HG03439 (cell line): Measurements from ENCODE around the gene FAM32A.

Experiments used
- ATAC-seq: cut with Tn5 transposase; IDR thresholded peaks from one replicate; pipeline ENCODE4 v1.9.1; 2021; ENCODE audit warnings: mild to moderate bottlenecking, moderate library complexity; ENCODE audit not compliant: unreplicated experiment

Gene FAM32A

DNA sequence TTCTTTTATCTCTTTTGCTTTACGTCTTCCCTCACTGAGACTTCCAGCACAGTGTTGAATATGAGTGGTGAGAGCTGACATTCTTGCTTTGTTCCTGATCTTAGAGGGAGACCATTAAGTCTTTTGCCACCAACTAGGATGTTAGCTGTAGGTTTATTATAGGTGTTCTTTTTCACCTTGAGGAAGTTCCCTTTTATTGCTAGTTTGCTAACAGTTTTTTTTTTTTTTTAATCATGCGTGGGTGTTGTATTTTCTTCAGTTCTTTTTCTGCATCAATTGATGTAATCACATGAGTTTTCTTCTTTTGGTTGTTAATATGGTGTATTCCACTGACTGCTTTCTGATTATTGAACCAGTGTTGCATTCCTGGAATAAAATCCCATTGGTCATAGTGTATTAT is 33.6 kb downstream of the FAM32A start:
- ATAC-seq, result no peak

- ATAC-seq, result no peak
These were observed 37.6 kb downstream of the FAM32A start for GRCh38 chr19:16222806-16223205.

DNA sequence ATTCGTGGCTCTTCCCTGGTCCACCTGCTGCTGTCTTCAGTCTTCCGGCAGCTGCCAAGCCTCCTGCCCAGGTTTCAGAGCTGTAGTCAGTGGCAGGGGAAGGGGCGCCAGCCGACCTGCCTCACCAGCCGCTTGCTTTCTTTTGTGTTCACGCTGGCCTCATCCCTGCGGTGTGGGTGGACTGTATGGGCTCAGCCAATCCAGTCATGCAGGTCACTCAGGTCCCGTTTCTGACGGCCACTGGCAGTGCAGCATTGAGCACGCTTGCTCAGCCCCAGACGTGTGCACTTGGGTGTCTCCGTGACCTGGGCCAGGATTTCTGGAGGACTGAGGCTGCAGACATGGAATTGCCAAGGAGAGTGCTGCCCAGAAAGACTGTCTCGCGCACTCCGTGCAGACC is 38.5 kb downstream of the FAM32A start:
- ATAC-seq, result no peak

DNA sequence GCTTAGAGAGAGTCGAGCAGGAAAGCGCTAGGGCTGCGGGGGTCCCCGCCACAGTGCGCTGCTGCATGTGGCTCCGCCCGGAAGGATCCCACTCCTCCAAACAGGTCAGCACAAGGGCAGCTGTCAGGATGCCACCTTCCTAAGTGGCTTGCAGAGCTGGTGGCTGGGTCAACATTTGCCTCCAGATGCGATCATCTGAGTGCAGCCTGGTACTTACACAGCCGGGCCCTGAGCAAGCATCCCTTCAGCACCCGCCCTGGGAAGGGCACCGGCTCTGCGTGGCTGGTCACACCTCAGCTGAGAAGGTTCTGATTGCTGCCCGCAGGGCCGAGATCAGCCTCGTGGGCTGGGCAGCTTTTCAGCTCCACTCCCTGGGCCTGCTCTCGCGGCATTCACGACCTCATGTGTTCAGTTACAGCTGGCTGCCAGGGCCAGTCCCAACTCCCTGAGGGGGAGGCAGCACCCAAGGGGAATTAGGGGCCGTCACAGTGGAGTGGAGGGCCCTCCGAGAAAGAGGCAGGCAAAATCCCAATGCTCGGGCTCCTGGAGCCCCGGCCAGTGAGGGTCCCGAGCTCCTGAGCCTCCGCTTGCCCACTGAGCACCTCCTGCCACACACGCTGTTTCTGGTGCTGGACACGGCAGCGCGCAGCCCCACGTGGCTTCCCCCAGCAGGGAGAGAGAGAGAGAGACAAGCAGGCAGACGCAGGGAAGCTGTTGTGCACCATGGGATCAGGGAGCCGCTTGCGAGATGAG is 39.3 kb downstream of the FAM32A start:
- ATAC-seq, result no peak

DNA sequence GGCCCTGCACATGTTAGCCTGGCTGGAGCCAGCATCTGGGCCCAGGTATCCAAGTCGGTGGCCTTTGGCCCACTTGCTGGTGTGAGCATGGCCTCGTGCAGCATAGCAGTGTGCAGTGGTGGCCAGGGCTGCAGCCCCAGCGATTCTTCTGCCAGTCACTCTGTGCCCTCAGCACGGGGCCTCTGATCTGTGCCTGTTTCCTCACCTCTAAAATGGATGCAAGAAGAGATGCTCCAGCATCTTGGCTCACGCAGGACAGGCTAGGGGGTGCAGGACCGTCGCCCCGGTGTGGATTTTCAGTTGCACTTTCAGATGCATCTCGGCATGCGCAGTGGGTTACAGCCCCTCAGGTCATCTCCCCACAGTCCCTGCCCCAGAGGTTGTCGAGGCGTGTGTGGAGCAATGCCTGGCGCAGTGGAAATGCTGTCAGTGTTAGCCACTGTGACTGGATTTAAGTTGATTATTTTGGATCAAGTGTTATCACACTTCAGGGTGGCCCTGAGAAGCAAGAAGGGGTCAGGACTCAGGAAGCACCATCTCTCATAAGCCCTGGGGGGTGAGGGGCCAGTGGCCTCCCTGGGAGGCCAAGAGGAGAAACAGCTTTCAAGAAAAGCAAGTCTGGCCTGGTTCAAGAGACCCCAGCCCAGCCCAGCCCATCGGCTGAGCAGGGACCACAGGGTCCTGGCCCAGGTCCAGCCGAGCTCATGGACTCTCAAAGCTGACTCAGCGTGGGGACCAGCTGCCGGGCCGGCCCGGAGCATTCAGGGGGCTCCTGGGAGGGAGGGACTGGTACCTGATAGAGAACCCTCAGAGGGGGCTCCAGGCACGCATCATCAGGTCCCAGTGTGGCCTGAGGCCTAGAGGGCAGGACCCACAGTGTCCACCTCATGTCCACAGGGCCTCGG is 40.3 kb downstream of the FAM32A start:
- no peak for ATAC-seq

- ATAC-seq, result no peak
These were observed 41.0 kb downstream of the FAM32A start for GRCh38 chr19:16226184-16226591.

DNA sequence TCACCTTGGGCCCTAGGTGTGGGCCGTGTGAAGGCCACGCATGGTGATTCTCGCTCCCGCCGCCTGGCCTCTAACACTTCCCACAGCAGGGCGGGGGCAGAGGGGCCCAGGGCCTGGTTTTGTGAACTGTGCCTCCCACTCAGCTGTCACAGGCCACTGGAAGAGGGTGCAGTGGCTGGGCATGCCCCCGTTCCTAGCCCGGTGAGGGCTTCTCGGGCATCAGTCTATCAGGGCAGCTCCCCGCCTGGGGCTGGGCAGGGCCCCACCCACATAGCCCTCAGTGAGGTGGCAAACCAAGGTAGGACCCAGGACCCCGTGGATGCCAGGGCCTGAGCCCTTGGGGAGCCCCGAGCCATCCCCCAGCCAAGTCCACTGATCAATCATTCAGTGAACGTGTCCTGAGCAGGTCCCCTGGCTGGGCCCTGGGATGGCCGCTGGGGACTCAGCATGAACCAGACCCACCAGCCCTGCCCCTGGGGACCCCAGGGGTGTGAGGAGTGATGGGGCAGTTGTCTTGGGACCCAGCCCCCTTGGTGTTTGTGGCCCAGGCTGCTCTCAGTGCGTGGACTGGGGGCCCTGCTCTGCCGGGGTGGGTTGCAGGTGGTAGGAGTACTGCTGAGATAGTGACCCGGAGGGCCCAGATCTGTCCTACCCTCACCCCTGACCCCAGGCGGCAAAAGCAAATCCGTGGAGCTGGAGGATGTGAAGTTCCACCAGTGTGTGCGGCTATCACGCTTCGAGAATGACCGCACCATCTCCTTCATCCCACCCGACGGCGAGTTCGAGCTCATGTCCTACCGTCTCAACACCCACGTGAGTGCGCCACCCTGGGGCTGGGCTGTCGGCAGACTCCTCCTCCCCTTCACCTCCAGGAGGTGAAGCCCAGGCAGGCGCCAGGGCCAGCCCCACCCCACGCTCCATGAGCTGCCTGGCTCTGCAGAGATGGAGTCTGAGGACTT is 41.9 kb downstream of the FAM32A start:
- no peak for ATAC-seq

- ATAC-seq, result no peak
These were observed 42.8 kb downstream of the FAM32A start for GRCh38 chr19:16227837-16228636.

DNA sequence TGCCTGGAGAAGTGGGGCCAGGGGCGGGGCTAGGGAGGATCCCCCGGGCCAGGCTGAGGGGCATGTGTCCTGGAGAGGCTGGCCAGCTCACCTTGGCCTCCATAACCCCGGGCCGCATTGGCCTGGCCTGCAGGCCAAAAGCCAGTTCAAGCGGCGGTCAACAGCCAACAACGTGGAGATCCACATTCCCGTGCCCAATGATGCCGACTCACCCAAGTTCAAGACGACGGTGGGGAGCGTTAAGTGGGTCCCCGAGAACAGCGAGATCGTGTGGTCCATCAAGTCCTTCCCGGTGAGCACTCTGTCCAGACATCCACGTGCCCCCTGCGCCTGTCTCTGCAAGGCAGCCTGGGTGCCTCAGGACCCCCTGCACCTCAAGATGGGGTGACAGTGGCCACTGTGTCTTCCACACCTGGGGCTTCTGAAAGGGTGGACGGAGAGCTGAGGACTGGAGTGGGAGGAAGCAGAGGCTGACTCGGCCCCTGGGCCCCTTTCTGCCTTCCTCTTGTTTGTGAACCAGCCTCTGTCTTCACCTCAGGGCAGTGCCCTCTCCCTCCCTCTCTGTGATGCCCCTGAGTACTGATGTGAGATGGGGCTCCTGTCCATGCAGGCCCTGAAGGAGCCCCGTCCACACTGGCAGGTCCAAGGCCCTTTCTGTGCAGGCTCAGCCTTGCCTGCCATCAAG is 43.6 kb downstream of the FAM32A start:
- no peak for ATAC-seq

DNA sequence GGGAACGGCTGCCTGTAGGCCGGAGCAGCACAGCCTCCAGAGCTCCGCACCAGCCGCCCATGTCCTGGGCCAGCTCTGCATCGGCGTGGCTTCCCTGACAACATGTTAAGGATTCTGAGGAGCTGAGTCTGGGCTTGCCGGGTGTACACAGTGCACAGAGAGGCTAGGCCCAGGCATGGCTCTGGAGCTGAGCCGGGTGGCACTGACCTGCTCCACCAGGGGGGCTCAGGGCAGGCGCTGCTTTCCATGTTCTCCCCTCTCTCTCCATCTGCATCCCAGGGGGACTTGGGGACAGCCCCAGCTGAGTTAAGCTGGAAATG is 44.1 kb downstream of the FAM32A start:
- ATAC-seq, result no peak

GRCh38 chr19:16232127-16232526 is 46.9 kb downstream of the FAM32A start:
- ATAC-seq, result no peak

DNA sequence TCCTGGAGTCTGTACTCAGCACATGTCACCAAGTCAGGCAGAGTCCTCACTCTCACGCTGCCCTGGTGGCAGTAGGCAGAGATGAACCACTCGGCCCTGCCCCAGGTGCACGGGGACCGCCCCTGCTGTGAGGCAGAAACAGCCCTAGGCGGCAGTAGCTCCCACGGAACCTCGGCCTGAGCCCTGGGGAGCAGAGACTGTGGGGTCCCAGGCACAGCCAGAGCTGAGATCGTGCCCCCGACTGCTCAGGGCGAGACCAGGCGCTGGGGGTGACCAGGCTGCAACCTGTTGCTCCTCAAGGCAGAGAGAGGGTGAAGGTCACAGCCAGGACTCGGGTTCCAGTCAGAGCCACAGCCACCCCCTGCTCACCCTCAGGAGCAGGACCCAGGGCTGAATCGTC is 47.4 kb downstream of the FAM32A start:
- no peak for ATAC-seq

- no peak for ATAC-seq
These were observed 48.0 kb downstream of the FAM32A start for GRCh38 chr19:16233081-16233776.

- no peak for ATAC-seq
These were observed 48.8 kb downstream of the FAM32A start for GRCh38 chr19:16233836-16234551.

DNA sequence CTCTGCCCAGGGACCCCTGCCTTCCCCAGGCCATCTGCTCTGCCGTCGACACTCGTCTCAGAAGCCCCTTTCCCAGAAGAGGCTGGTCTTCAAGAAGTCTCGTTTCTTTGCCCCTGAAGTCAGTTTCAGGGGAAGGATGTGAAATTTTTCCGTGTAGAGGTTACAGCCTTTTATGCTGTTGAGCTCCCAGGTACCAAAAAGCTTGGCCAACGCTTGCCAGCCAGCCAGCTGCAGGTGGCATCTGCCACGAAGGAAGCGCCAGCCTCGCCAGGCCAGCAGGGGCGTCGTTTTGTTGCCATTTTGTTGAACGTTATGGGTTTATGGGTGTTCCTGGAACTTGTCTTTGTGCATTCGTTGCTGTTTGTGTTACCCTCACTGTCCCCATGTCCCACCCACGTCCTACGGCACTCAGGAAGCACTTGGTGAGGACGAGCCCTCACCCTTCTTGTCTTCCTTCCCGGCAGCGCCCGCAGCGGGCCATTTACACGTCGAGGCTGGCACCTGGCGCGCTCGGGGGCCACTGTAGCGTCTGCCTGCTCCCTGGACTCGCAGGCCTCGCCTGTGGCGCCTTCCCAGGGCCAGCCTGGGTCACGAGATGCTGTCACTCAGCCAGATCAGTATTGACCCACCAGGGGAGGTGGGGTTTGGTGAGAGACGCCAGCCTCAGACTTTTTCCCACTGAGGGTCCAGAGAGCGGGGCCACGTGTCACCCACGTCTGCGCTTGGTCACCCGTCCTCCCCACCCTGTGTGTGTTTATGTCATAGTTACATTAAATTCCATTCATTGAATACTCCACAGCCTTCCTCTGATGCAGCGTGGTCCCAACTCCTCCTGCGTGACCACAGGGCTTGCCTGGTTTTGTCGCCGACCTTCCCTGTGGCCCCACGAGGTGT is 49.6 kb downstream of the FAM32A start:
- ATAC-seq, result no peak

DNA sequence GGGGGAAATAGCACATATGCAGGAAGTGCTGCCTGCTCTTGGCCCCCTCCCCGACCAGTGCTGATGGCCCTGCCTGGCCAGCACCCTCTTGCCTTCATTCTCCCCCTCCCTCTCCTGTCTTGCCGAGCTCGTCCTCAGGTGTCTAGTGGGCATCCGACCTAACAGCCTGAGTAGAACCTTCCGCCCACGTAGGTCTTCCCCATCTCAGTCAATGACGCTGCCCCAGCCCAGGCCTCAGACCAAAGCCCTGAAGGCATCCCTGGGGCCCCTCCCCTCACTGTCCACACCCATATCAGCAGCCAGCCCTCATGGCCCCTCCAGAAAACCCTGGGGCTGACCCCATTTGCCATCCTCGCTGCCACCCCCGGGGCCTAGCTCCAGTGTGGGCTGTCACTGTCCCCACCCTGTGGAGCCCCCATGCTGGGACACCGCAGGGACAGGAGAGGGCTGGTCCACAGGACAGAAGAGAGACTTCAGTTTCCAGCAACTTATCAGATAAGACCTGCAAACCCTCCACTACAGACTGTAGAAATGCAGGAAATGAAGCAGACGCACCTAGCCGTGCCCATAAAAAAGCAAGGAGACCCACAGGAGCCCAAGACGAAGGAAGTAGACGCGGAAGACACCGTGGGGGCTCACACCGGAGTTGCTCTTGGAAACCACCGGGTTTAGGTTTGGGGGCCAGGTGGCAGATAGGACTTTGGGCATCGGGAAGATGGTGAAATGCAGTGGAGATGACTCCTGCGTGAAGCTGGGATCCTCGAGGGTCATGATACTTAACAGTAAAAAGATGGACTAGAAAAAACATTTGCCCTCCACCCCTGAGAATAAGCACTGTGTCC is 50.8 kb downstream of the FAM32A start:
- ATAC-seq, result no peak
